HL-60/S4 treated with retinoic acid at 250 ng/mL for 4 days and 3 days (cell line): Measurements from ENCODE around the gene CSF1R.
"Not testable (repeated sequence)": the region's sequence is repeated elsewhere in the genome, so short reads cannot be mapped to it uniquely, and the experiment has no call there.

ENCODE experiments used
- in situ Hi-C: fragments of 300-500 bp; cut with MboI; formaldehyde crosslinking; loops from 2 replicates; pipeline ENCODE4 v1.7.0; 2022; ENCODE audit warnings: low sequenced_read_pairs

CSF1R gene

DNA sequence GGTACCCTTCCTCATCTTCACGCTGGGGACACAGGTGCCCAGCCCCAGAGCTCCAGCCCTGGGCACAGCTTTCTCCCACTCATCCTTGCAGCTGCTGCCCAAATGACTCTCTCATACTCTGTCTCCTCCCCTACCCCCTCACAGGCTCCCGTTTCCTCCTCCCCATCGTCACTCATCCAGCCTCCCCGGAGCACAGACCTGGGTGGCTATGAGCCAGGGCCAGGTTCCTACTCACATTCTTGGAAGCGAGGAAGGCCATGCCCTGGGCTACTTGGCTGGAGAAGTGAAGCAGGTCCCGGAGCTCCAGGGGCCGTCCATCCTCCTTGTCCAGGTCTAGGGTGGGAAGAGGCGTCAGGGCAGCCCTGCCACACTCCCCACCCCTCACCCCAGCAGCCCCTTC, 29.3 kb downstream of the CSF1R start:
- in situ Hi-C loops: no loop called here

DNA sequence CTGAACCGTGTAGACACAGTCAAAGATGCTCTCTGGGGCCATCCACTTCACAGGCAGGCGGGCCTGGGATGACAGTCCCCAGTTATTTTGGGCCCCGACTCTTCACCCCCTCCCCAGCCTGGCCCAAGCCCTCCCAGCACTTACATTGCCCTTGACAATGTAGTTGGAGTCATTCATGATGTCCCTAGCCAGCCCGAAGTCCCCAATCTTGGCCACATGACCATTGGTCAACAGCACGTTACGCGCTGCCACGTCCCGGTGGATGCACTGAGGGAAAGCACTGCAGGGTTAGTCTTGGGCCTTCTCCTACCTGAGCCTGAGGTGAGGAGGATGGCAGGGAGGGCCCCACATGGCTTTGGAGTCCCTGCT, 30.3 kb downstream of the CSF1R start:
- in situ Hi-C loops: no loop called here

DNA sequence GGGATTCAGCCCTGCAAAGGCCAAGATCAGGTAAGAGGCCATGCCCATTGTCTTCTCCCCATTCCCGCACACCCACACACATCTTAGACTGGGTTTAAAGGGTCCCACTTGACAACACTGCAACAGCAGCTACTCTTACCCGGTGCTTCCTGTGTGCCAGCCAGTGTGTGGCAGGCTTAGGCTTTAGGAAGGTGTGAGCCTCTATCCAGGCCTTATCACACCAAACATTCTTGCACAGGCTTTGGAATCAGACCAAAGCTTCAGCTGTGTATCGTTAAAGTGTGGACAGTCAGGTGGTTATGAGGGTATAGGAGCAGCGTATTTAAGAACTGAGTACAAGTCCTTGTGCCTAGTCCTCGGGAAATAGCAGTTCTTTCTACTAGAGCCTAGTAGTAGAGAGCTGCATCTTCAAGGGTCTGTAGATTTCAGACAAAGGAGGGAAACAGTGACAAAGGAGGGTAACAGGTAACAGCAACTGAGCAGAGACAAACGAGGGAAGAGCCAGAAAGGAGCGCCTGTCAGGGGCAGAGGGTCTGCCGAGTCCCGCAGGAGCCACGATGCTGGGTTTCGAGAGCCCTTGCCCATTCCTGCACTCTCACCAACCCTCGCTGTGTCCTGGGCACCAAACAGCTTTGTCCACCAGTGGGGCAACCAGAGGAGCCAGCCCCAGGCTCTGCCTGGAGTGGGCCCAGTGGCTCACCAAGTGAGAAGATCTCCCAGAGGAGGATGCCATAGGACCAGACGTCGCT, 30.9 kb downstream of the CSF1R start:
- in situ Hi-C loops: no loop called here

DNA sequence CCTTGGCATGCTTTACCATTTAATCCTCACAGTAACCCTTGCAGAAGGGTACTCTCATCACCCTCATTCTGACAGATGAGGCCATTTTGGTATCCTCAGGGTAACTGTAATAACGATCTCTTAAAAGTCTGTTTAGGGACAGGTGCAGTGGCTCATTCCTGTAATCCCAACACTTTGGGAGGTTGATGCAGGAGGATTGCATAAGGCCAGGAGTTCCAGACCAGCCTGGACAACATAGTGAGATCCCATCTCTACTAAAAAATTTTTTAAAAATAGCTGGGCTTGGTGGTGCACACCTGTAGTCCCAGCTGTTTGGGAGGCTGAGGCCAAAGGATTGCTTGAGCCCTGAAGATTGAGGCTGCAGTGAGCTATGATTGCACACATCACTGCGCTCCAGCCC, 31.8 kb downstream of the CSF1R start:
- in situ Hi-C loops: no loop called here

DNA sequence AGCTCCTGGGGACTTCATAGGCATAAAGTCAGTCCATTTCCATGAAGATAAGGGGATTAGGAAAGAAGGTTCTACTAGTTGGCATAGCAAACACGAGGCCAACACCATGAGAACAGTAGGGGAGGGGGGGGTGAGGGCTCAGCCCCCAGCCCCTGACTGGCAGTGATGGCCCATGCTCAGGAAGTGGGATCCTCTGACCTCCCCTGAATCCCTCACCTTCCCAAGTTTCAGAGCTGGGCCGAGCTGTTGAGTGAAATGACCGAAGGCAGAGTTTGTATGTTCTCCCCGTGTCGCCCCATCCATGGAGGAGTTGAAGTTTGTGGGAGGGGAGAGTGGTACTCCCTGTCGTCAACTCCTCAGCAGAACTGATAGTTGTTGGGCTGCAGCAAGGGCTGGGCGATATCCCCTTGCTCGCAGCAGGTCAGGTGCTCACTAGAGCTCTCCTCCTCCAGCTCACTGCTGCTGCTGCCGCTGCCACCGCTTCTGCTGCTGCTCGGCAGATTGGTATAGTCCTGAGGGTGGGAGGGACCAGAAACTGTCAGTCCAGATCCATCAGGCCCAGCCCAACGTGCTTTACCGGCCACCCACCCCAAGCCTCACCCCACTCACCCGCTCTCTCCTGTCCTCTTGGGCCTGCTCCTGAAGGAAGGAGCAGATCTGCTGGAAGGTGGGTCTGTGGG, 32.5 kb downstream of the CSF1R start:
- in situ Hi-C loops: no loop called here

DNA sequence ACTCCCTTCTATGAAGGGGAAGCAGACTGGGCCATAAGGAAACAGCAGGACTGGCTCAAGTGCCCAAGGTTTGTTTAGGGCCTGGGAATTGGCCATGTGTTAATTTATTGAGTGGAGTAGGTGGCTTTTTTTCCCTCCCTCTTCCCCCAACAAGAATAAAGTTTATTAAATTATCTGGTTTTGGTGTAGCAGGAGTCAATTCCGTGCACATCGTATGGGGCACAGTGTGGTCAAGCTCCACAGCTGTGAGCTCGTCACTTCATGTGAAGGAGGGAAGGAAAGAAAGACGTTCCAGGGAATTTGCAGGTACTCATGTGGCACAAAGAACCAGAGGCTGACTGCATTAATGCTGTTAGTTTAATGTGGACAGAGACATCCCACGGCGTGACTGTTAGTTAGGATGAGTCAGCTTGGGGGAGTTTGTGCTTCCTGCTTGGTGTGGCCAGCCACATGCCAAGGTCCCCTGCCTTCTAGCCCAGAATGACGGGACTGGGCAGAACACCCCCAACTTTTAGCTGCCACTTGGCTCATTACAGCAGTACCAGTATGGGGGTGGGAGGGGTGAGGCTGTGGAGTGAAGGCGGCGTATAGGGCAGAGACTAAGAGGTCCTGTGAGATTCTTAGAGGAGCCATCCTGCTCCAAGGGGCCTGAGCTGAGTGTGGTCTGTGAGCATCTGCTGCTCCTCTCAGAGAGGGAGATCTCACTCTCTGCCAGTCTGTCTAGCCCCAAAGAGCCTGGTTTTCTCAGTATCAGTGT, 33.2 kb downstream of the CSF1R start:
- in situ Hi-C loops: no loop called here

DNA sequence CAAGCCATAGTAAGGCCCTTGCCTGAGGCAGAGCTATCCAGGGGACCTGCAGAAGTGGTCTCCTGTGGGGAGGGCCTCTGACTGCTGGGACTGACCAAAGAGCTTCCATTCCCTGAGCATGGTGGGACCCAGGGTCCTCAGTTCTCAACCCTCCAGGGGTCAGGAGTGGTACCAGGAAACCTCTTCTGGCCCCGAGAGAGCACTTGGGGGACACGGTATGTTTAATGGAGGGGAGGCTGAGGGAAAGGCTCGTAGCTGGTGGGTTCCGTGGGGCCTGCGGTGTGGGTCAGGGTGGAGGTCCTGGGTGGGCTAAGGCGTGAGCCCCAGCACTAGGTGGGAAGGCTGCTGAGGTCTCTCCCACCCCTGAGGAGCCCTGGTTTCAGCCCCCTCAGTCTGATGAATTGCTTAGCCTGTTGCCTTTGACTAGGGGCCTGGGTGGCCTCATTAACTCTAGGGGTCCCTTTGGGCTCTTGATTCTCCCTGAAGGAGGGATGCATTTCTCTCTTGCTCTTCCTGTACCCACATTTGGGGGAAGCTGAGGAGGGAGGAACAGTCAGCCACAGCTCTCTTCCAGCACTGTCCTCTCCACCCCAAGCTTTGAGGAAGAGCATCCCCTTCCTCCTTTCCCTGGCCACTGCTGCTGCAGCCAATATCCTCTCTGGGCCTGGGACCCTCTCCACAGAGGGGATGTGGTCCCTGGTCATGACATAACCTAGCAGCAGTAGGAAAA, 34.0 kb downstream of the CSF1R start:
- in situ Hi-C loops: no loop called here

DNA sequence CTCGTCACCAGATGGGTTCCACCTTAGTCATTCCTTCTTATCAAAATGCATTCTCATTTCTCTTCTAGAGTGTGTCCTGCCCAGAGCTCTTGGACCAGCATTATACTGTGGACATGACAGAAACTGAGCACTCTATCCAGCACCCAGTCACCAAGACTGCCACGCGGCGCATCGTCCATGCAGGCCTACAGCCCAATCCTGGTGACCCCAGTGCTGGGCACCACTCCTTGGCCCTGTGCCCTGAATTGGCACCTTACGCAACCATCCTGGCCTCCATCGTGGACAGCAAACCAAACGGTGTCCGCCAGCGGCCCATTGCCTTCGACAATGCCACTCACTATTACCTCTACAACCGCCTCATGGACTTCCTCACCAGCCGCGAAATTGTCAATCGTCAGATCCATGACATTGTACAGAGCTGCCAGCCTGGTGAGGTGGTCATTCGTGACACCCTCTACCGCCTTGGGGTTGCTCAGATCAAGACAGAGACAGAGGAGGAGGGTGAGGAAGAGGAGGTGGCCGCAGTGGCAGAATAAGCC, 34.6 kb downstream of the CSF1R start:
- in situ Hi-C loops: no loop called here

DNA sequence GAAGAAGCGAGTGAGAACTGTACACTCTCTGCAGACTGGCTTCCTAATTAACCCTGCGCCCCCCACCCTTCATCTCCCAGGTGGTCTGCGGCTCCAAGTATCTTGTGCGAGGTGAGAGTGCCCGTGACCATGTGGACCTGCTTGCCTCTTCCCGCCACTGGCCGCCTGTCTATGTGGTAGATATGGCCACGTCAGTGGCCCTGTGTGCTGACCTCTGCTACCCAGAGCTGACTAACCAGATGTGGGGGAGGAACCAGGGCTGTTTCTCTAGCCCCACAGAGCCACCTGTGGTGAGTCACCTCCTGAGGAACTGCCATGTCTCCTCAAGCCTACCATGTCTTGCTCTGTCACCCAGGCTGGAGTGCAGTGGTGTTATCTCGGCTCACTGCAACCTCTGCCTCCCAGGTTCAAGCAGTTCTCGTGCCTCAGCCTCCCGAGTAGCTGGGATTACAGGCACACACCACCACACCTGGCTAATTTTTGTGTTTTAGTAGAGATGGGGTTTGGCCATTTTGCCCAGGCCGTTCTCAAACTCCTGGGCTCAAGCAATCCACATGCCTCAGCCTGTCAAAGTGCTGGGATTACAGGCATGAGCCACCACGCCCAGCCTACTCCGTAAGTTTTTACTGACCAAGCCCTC, 36.1 kb downstream of the CSF1R start:
- in situ Hi-C loops: not testable (repeated sequence)

DNA sequence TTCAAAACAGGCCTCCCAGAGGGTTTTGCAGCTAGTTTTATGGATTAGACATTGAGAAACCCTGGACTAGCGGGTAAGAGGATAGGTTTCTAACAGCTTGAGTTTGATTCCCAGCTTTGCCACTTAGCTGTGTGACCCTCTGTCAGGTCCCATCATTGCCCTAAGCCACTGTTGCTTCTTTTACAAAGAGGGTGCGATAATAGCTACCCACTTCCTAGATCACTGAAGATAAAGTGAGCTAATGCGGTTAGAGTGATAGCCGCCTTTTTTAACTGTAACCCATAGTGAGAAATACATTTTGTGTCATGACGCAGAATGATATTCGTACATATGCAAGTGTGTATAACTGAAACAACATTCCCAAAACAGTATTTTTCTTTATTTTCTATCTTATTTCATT, 40.3 kb downstream of the CSF1R start:
- in situ Hi-C loops: no loop called here

DNA sequence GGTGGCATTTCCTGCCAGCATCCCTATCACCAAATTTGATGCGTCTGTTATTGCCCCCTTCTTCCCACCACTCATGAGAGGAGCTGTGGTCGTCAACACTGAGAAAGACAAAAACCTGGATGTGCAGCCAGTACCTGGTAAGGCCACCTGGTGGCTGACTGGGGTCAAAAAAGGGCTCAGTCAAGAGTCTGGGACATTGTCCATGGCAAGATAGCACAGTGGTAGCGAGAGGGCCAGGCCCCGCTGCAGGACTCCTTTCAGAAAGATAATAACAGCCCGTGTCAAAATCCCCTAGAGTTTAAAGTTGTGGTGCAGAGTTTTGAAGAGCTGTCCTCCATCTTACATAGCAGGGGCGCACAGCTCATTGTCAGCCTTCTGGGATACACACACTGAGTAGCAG, 40.8 kb downstream of the CSF1R start:
- in situ Hi-C loops: no loop called here

DNA sequence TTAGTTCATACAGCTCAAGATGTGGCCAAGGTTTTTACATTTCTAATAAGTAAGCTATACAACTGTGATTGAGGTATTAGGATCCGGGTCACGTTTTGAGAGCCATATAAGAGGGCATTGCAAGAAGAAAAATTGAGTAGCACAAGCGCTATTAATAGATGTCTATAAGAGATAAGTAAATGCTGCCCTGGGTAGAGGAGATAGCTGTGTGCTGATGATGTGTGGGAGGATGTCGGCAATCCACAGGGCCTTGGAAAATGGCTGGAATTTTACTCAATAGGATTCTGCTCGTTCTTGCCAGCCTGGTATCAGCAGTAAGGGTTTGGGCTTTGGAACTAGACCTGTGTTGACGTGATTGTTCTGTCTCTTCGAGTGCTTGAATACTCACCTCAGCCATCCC, 41.6 kb downstream of the CSF1R start:
- in situ Hi-C loops: no loop called here

DNA sequence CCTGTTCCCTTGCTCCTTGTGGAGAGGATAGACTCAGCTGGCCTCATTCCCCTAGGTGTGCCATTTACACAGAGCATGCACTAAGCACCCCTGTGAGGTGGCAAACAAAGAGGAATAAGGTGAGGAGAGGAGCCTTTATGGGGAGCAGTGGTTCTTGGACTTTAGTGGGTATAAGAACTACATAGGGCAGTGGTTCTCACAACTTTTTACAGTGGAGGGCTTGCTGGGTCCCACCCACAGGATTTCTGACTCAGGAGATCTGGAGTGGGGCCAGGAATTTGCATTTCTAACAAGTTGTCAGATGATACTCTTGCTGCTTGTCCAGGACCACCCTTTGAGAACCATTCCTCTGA, 42.0 kb downstream of the CSF1R start:
- in situ Hi-C loops: no loop called here

DNA sequence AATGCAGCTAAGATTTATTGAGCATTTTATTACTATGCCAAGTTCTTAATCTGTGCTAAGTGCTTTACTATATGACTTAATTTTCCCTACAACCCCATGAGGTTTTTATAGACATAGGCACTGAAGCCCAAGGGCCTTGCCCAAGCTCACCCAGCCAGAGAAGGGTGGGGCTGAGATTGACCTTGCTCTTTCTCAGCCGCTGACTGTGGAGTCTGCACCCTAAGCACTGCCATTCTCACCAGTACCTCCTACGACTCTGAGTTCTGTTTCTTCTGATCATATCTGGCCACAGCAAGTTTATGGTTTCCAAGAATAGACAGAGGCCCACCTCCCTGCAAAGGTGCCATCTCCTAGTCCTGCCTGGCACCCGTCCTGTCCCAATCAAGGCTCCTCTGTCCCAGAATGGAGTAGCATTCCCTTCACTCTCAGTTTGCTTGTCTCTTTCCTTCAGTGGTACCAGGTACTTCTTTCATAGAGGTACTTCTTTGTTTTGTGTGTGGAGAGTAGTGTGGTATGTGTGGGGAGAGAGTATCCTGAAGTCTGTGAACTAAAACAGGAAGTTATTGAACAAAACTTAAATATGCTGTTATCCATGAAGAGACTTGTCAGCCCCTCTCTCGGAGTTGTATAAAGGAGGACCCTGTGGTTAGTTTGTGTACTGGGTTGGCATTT, 42.6 kb downstream of the CSF1R start:
- in situ Hi-C loops: no loop called here

DNA sequence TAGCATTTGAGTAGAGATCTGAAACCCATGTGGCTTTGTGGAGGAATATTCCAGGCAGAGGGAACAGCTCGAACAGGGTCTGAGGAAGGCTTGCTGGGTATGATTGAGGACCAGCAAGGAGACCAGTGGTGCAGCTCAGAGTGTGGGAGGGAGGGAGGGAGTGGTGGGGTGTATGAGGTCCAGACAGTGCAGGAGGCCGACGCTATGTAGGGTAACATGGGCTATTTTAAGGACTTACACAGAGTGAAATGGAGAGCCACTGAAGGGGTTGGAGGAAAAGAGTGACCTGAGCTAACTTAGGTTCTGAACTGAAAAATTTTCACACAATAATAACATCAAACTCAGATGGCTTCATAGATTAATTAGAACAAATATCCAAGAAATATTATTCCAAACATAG, 43.9 kb downstream of the CSF1R start:
- in situ Hi-C loops: no loop called here

DNA sequence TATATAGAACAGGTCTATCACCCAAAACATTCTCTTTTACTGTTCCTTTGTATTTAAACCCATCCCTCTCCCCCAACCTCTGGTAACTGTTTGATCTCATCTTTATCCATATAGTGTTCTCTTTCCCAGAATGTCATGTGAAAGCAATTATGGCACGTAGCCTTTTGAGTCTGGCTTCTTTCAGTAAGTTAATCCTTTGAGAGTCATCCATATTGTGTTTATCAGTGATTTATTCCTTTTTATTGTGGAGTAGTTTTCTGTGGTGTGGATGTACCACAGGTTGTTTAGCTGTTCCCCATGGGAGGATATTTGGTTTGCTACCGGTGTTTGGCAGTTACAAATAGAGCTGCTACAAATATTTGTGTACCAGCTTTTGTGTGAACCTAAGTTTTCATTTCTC, 47.8 kb downstream of the CSF1R start:
- in situ Hi-C loops: no loop called here

DNA sequence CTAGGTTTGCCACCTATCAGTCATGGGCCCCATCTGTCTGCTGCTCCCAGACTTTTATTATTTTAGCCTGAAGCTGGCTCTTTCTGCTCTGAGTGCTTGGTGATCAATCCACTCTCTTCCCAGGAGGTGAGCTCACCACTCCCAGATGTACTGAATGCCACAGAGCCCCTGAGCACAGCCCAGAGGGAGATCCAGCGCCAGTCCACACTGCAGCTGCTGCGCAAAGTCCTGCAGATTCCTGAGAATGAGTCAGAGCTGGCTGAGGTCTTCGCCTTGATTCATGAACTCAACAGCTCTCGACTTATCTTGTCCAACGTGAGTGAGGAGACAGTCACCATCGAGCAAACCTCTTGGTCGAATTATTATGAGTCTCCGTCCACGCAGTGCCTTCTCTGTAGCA, 49.8 kb downstream of the CSF1R start:
- in situ Hi-C loops: no loop called here

DNA sequence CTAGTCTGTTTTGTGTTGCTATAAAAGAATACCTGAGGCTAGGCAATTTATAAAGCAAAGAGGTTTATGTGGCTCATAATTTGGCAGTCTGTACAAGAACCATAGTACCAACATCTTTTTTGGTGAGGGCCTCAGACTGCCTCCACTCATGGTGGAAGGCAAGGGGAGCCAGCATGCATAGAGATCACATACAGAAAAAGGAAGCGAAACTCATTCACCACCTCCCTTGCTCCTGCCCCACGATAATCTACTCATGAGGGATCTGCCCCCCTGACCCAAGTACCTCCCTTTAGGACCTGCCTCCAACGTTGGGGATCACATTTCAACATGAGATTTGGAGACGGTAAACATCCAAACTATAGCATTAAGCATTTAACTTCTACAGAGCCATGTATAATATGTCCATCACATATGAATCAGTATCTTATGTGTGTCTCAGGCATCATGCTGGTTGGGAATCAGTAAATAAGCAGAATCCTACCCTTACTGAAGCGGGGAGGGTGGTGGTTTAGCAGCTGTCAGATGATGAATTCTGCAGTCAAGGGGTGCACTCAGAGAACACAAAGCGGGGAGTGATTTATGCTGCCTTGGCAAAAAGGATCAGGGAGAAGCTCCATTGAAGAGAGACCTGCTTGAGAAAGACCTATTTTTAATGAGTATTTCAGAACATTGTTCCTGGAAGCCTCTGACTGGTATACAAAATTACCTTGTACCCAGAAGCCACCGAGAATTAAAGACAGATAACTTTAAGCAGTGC, 51.0 kb downstream of the CSF1R start:
- in situ Hi-C loops: no loop called here

DNA sequence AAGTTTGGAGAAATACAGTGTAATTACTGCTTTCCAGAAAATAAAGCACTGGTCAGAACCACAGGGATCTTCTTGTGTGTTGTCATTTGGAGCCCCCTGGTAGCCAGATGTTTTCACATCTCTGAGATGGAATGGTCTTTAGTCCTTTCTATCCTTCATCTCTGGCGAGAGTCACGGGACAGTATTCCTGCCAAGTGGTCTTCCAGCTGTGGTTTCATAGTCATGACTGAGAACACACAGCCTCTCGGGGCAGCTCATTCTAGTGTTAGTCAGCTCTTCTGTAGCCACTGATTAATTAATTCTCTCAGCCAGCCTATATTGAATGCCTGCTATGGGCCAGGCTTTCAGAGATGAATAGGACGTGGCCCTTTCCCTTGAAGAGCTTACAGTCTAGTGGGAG, 51.7 kb downstream of the CSF1R start:
- in situ Hi-C loops: no loop called here

DNA sequence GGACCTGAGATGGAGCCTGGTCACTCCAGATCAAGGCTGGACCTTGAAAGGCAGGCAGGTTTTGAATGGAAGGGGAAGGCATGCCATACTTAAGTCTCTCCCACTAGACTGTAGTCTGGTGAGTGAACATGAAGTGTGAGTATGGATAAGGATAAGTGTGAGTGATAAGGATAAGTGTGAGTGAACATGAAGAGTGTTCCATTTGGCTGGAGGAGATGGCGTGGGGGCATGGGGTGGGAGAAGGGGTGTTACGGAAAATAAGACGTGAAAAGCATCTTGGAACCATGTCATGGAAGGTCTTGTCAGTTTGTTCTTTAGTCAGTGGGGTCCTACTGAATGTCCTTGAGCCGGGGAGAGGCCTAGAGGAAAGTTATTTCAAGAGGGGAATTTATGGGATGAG, 53.0 kb downstream of the CSF1R start:
- in situ Hi-C loops: no loop called here
